Suprapubic skin (tissue), 4 donors: ENCODE measurements around the gene TULP4. TPM values are rescaled to one million over a fixed set of nuclear protein-coding genes. Genes with fewer than 3 reads are reported as not detected.

Source experiments
- DNase-seq, 2 donors: peaks; one replicate each; pipeline ENCODE4 v3.0.0-alpha.2; 2019; ENCODE audit warnings: low spot score in 2 of 2
- H3K27ac ChIP-seq: fragments of 200-600 bp; sonication (generic); one replicate; pipeline ENCODE4 v1.5.1; 2019
- H3K27me3 ChIP-seq: fragments of 200-600 bp; sonication (generic); one replicate; pipeline ENCODE4 v1.5.1; 2019
- H3K36me3 ChIP-seq: fragments of 200-600 bp; sonication (generic); one replicate; pipeline ENCODE4 v1.5.1; 2019
- H3K4me1 ChIP-seq: fragments of 200-600 bp; sonication (generic); one replicate; pipeline ENCODE4 v1.5.1; 2019
- H3K4me3 ChIP-seq: fragments of 200-600 bp; sonication (generic); one replicate; pipeline ENCODE4 v1.5.1; 2019; ENCODE audit warnings: mild to moderate bottlenecking
- H3K9me3 ChIP-seq: fragments of 200-600 bp; sonication (generic); one replicate; pipeline ENCODE4 v1.5.1; 2019
- EP300 ChIP-seq: sonication (generic); formaldehyde crosslinking; IDR thresholded peaks from one replicate; pipeline ENCODE4 v1.6.1; 2017; ENCODE audit warnings: antibody characterized with exemption
- POLR2A ChIP-seq, 2 donors: fragments of 450-650 bp; IDR thresholded peaks; one replicate each; pipeline ENCODE4 v1.6.1; 2017; ENCODE audit warnings: antibody characterized with exemption in 2 of 2, mild to moderate bottlenecking in 2 of 2, moderate library complexity in 2 of 2
- POLR2AphosphoS5 ChIP-seq, 3 donors: sonication (generic); formaldehyde crosslinking; IDR thresholded peaks; one replicate each; pipeline ENCODE4 v1.6.1; 2017; ENCODE audit warnings: antibody characterized with exemption in 3 of 3
- WGBS: methylation state at CpG from one replicate; pipeline ENCODE4 v1.1.5; 2018; 5-methylcytosine and 5-hydroxymethylcytosine counted together
- total RNA-seq, 4 donors: library from RNA; depleted of rRNA; stranded (reverse); fragments of >200 nt; gene quantifications; one replicate each; pipeline ENCODE4 v1.1.0, GENCODE V29; 2016
- TF ChIP-seq, protein P1 (sequence below), 2 donors: fragments of 200-600 bp in 1 of 2; fragments of 450-650 bp in 1 of 2; sonication (generic) in 1 of 2; IDR thresholded peaks; one replicate each; pipeline ENCODE4 v1.5.1; 2016 to 2019; ENCODE audit warnings: antibody characterized with exemption in 2 of 2, mild to moderate bottlenecking in 1 of 2, moderate library complexity in 1 of 2

The TULP4 gene
- total RNA-seq, 4 donors from 2014 or later, result 123 to 156 (median 132) TPM

DNA sequence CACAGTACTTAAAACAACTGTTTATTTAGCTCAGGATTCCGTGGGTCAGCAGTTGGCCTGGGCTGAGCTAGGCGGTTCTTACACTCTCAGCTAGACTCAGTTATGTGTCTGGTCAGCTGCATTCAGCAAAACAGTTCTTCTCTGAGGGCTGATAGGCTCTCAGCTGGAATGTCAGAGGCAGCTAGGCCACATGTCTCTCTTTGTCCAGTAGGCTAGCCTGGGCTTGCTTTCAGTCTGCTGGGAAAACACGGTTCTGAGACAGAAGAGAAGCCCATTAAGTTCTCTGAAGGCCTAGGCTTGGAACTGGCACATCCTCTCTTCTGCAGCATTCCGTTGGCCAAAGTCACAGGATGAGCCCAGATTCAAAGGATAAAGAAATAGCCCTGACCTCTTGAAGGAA lies 65.6 kb downstream of the TULP4 start:
- H3K27ac ChIP-seq, result no peak overlapping the region
- H3K36me3 ChIP-seq, result no peaks in the 10 kb centered on the region
- H3K4me3 ChIP-seq, result no peak overlapping the region
- WGBS, result 70% methylated on average over 4 of the region's 4 CpGs
- peaks cover 7% of the 10 kb centered on the region for H3K4me1 ChIP-seq
- no peak for TF ChIP-seq EP300
- TF ChIP-seq POLR2AphosphoS5 (IDR thresholded peaks at IDR 0.05), result no peak
- no peak for TF ChIP-seq POLR2A (IDR thresholded peaks at IDR 0.05)
- TF ChIP-seq, protein P1, sequence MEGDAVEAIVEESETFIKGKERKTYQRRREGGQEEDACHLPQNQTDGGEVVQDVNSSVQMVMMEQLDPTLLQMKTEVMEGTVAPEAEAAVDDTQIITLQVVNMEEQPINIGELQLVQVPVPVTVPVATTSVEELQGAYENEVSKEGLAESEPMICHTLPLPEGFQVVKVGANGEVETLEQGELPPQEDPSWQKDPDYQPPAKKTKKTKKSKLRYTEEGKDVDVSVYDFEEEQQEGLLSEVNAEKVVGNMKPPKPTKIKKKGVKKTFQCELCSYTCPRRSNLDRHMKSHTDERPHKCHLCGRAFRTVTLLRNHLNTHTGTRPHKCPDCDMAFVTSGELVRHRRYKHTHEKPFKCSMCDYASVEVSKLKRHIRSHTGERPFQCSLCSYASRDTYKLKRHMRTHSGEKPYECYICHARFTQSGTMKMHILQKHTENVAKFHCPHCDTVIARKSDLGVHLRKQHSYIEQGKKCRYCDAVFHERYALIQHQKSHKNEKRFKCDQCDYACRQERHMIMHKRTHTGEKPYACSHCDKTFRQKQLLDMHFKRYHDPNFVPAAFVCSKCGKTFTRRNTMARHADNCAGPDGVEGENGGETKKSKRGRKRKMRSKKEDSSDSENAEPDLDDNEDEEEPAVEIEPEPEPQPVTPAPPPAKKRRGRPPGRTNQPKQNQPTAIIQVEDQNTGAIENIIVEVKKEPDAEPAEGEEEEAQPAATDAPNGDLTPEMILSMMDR (IDR thresholded peaks at IDR 0.05), result no peak
- H3K27me3 ChIP-seq, result no peaks in the 10 kb centered on the region
- H3K9me3 ChIP-seq, result no peaks in the 10 kb centered on the region
- no peak for DNase-seq

DNA sequence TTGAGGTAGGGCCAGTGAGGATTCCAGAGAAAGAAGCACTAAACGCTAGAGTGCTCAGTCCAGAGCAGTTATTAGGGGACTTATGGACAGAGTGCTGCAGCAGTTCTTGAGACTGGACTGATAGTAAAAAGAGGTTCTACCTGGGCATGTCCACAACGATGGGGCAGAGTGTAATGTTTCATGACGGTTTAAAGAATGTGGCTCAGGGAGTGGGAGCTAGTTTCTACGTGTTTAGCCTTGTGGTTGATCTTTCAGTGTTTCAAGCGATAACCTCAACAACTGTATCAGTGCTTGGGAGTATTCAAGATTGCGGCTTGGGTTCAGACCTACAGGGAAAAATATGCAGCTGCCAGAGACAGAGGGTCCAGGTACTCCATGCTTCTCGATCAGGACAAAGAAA lies 67.1 kb downstream of the TULP4 start:
- Histone ChIP-seq H3K27me3 (no peaks in the 10 kb centered on the region), H3K4me1 (peaks cover 3% of the 10 kb centered on the region), H3K27ac (no peak overlapping the region), H3K4me3 (no peak overlapping the region), H3K36me3 (no peaks in the 10 kb centered on the region), H3K9me3 (no peaks in the 10 kb centered on the region)
- WGBS, result 91% methylated on average over 7 of the region's 7 CpGs
- DNase-seq, result no peak
- TF ChIP-seq EP300, result no peak
- TF ChIP-seq, protein P1 (IDR thresholded peaks at IDR 0.05), result no peak
- TF ChIP-seq POLR2A (IDR thresholded peaks at IDR 0.05), result no peak
- TF ChIP-seq POLR2AphosphoS5 (IDR thresholded peaks at IDR 0.05), result no peak

DNA sequence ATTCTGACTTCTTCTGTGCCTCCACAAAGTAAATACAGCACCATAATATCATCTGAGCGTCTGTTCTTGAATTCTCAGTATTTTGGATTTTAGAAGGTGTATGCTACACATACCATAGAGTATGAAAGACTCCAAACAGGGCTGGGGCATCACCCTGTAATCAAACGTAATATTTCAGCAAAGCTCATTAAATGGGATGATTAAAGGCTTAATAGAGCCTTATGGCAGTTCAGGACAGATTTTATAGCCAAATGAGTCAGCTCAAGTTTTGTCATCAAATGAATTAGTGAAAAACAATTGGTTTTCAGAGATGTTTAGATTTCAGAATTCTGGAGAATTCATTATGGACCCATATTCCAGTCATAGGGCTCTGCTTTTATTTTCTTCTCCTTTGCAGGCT lies 68.9 kb downstream of the TULP4 start:
- H3K27me3 ChIP-seq, result no peaks in the 10 kb centered on the region
- no peaks in the 10 kb centered on the region for H3K9me3 ChIP-seq
- H3K4me1 ChIP-seq, result peaks cover 3% of the 10 kb centered on the region
- DNase-seq, result no peak
- 58% methylated on average over 2 of the region's 2 CpGs for WGBS
- no peak overlapping the region for H3K4me3 ChIP-seq
- H3K27ac ChIP-seq, result no peak overlapping the region
- no peak for TF ChIP-seq POLR2AphosphoS5 (IDR thresholded peaks at IDR 0.05)
- TF ChIP-seq POLR2A (IDR thresholded peaks at IDR 0.05), result no peak
- TF ChIP-seq, protein P1 (IDR thresholded peaks at IDR 0.05), result no peak
- TF ChIP-seq EP300, result no peak
- no peaks in the 10 kb centered on the region for H3K36me3 ChIP-seq

DNA sequence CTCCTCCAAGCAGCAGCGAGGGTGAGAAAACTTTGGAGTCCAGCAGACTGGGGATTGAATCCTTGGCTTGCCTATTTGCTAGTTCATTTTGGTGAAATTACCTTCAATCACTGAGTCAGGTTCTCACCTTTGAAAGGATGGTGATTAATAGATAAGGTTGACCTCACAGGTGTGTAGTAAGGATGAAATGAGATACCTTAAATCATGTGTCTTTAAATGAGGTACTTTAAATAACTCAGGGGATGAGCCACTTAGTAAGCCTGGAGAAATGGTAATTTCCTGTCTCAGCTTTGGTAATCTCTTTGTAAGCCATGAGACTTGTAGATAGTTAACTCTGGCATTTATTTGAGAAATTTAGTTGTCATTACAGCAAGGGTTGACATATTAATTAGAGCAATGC lies 70.2 kb downstream of the TULP4 start:
- DNase-seq, result no peak
- Histone ChIP-seq H3K27ac (no peak overlapping the region), H3K27me3 (no peaks in the 10 kb centered on the region), H3K4me1 (peaks cover 3% of the 10 kb centered on the region), H3K4me3 (no peak overlapping the region), H3K9me3 (no peaks in the 10 kb centered on the region), H3K36me3 (no peaks in the 10 kb centered on the region)
- WGBS, result 100% methylated on average over 1 of the region's 1 CpG
- TF ChIP-seq, protein P1 (IDR thresholded peaks at IDR 0.05), result no peak

DNA sequence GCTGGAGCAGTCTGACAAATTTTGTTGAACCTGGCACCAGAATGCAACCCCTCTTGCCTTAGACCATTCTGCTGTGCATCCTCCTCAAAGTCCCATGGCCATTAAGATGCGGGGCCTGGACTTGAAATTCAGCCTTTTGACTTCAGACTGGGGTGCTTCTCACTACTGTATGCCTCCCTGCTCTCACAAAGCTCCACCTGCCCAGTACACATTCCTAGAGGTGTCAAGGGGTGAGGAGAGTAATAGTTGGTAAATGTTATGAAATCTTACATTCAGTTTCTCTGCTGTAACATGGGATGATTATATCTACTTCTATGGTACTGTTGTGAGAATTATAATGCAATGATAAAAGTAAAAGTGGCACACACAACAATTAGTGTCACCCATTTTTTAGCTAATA lies 70.8 kb downstream of the TULP4 start:
- DNase-seq, result no peak
- Histone ChIP-seq H3K4me1 (no peaks in the 10 kb centered on the region), H3K27me3 (no peaks in the 10 kb centered on the region), H3K27ac (no peak overlapping the region), H3K4me3 (no peak overlapping the region), H3K36me3 (no peaks in the 10 kb centered on the region), H3K9me3 (no peaks in the 10 kb centered on the region)
- 100% methylated on average over 1 of the region's 1 CpG for WGBS
- TF ChIP-seq, protein P1 (IDR thresholded peaks at IDR 0.05), result no peak
